Measurements from ENCODE around the gene GSTO1. TPM values are rescaled to one million over a fixed set of nuclear protein-coding genes. Genes with fewer than 3 reads are reported as not detected.
A peak's percentile ranks its signal among the peaks of the same experiment; 100 is the strongest.

GSTO1 gene
- 10 to 100 TPM; 16.8 to 65.9 TPM for total RNA-seq

- no peaks in the 10 kb centered on the region for H3K9me3 ChIP-seq
- 0 to 1% methylated on average over 7 to 68 of the region's 69 CpGs for WGBS, 2 donors
- H3K4me1 ChIP-seq: peaks cover 44% of the 10 kb centered on the region
- peaks cover 0 to 2% of the 10 kb centered on the region in 2 donors for H3K36me3 ChIP-seq (replicated peaks in 1 of 2; ENCODE audit: insufficient read depth in 1 of 2, low read depth in 2 of 2)
- peak within 1 kb of the TSS; percentile 81 to 96 (median 86) for H3K27ac ChIP-seq
- ATAC-seq (peak; percentile 83), DNase-seq (peak; percentile 71 to 82 (median 77))
- intact Hi-C loops (cut with DNase I): no loop called here
- no peaks in the 10 kb centered on the region for H3K27me3 ChIP-seq
- TF ChIP-seq CTCF (IDR thresholded peaks at IDR 0.05) (peak in 3 of 7 experiments; percentile 8 to 17 (median 10)), POLR2A (IDR thresholded peaks at IDR 0.05) (peak; percentile 66 to 86 (median 83))
- H3K4me3 ChIP-seq: peak within 1 kb of the TSS; percentile 71 to 72
Measured at GRCh38 chr10:104254493-104255310, at the start of gene GSTO1. GSTO1 (plus strand) TSS chr10:104254892; CDS start chr10:104254929, 37 bp downstream.

GRCh38 chr10:104208730-104209129, 46.0 kb upstream of the GSTO1 start:
- Histone ChIP-seq H3K27me3 (no peaks in the 10 kb centered on the region), H3K36me3 (replicated peaks in 1 of 2; ENCODE audit: insufficient read depth in 1 of 2, low read depth in 2 of 2) (no peaks in the 10 kb centered on the region), H3K4me3 (no peak overlapping the region), H3K4me1 (no peaks in the 10 kb centered on the region), H3K9me3 (no peaks in the 10 kb centered on the region), H3K27ac (no peak overlapping the region)
- WGBS, 2 donors: 55 to 71% methylated on average over 3 of the region's 3 CpGs
- ATAC-seq (no peak), DNase-seq (no peak)
- TF ChIP-seq POLR2A (IDR thresholded peaks at IDR 0.05) (no peak), CTCF (IDR thresholded peaks at IDR 0.05) (no peak)
- intact Hi-C loops (cut with DNase I): no loop called here

GRCh38 chr10:104209575-104210198, 45.0 kb upstream of the GSTO1 start:
- Histone ChIP-seq H3K27me3 (no peaks in the 10 kb centered on the region), H3K9me3 (no peaks in the 10 kb centered on the region), H3K4me1 (no peaks in the 10 kb centered on the region), H3K36me3 (replicated peaks in 1 of 2; ENCODE audit: insufficient read depth in 1 of 2, low read depth in 2 of 2) (no peaks in the 10 kb centered on the region), H3K27ac (no peak overlapping the region), H3K4me3 (no peak overlapping the region)
- intact Hi-C loops (cut with DNase I): no loop called here
- 23 to 25% methylated on average over 2 of the region's 2 CpGs for WGBS, 2 donors
- ATAC-seq (peak; percentile 59), DNase-seq (peak; percentile 24 to 52 (median 34))
- TF ChIP-seq POLR2A (IDR thresholded peaks at IDR 0.05) (no peak), CTCF (IDR thresholded peaks at IDR 0.05) (peak in 6 of 7 experiments; percentile 22 to 54 (median 46))

GRCh38 chr10:104216631-104217030, 38.1 kb upstream of the GSTO1 start:
- WGBS, 2 donors: 77 to 81% methylated on average over 3 of the region's 3 CpGs
- Histone ChIP-seq H3K4me3 (no peak overlapping the region), H3K27me3 (no peaks in the 10 kb centered on the region), H3K27ac (no peak overlapping the region), H3K9me3 (no peaks in the 10 kb centered on the region), H3K4me1 (no peaks in the 10 kb centered on the region), H3K36me3 (replicated peaks in 1 of 2; ENCODE audit: insufficient read depth in 1 of 2, low read depth in 2 of 2) (no peaks in the 10 kb centered on the region)
- intact Hi-C loops (cut with DNase I): no loop called here
- TF ChIP-seq POLR2A (IDR thresholded peaks at IDR 0.05) (no peak), CTCF (IDR thresholded peaks at IDR 0.05) (no peak)
- no peak for DNase-seq
- ATAC-seq: no peak
